Effector memory CD4-positive, alpha-beta T cell (primary cell): ENCODE data around the gene TMEM150A.
A peak's percentile ranks its signal among the peaks of the same experiment; 100 is the strongest.

Experiments used
- DNase-seq, 3 donors: peaks; one replicate each; pipeline ENCODE4 v3.0.0-alpha.2; 2020
- H3K27ac ChIP-seq: 2 replicates; pipeline ENCODE4 v1.7.0; 2013; ENCODE audit warnings: mild to moderate bottlenecking, low read length, moderate library complexity; ENCODE audit not compliant: insufficient read depth, poor library complexity, severe bottlenecking
- H3K27me3 ChIP-seq: replicated peaks from 2 replicates; pipeline ENCODE4 v1.7.0; 2013; ENCODE audit warnings: mild to moderate bottlenecking, low read length; ENCODE audit not compliant: insufficient read depth, control insufficient read depth, poor library complexity, severe bottlenecking
- H3K36me3 ChIP-seq: 2 replicates; pipeline ENCODE4 v1.7.0; 2013; ENCODE audit warnings: mild to moderate bottlenecking, low read length, moderate library complexity; ENCODE audit not compliant: control insufficient read depth, insufficient read depth
- H3K4me1 ChIP-seq: 2 replicates; pipeline ENCODE4 v1.7.0; 2013; ENCODE audit warnings: low read length, mild to moderate bottlenecking; ENCODE audit not compliant: control insufficient read depth, insufficient read depth, poor library complexity, severe bottlenecking
- H3K4me3 ChIP-seq: 2 replicates; pipeline ENCODE4 v1.7.0; 2013; ENCODE audit warnings: low read length, low read depth, mild to moderate bottlenecking; ENCODE audit not compliant: insufficient read depth, poor library complexity, severe bottlenecking
- H3K9me3 ChIP-seq: 2 replicates; pipeline ENCODE4 v1.7.0; 2013; ENCODE audit warnings: mild to moderate bottlenecking, low read length, moderate library complexity; ENCODE audit not compliant: control insufficient read depth
- total RNA-seq, 3 donors: gene quantifications; one replicate each; lab custom pipeline; 2026; lab: John Stamatoyannopoulos, UW

Gene TMEM150A
- total RNA-seq, result 5.5 to 8.3 (median 5.7) reads per million in 3 donors

GRCh38 chr2:85602476-85603234 lies at the start of gene TMEM150A:
TSS of gene TMEM150A (minus strand) at chr2:85602698. CDS start at chr2:85601948, 750 bp downstream.
- H3K9me3 ChIP-seq, result no peaks in the 10 kb centered on the region
- DNase-seq, result peak; percentile 75 to 77 (median 75)
- H3K4me3 ChIP-seq, result peak within 1 kb of the TSS; percentile 80
- peaks cover 13% of the 10 kb centered on the region for H3K4me1 ChIP-seq
- peak within 1 kb of the TSS; percentile 70 for H3K27ac ChIP-seq
- no peaks in the 10 kb centered on the region for H3K27me3 ChIP-seq
- H3K36me3 ChIP-seq, result peaks cover 19% of the 10 kb centered on the region

GRCh38 chr2:85652056-85652455 lies 49.6 kb upstream of the TMEM150A start:
- H3K27ac ChIP-seq, result no peak overlapping the region
- no peaks in the 10 kb centered on the region for H3K27me3 ChIP-seq
- H3K36me3 ChIP-seq, result peaks cover 28% of the 10 kb centered on the region
- no peak overlapping the region for H3K4me3 ChIP-seq
- no peaks in the 10 kb centered on the region for H3K4me1 ChIP-seq
- no peaks in the 10 kb centered on the region for H3K9me3 ChIP-seq
- DNase-seq, result no peak

GRCh38 chr2:85651097-85651496 lies 48.6 kb upstream of the TMEM150A start:
- H3K4me1 ChIP-seq, result no peaks in the 10 kb centered on the region
- H3K27me3 ChIP-seq, result no peaks in the 10 kb centered on the region
- no peak overlapping the region for H3K27ac ChIP-seq
- peaks cover 37% of the 10 kb centered on the region for H3K36me3 ChIP-seq
- no peak for DNase-seq
- H3K9me3 ChIP-seq, result no peaks in the 10 kb centered on the region
- H3K4me3 ChIP-seq, result no peak overlapping the region

- no peak for DNase-seq
- peaks cover 43% of the 10 kb centered on the region for H3K36me3 ChIP-seq
- H3K27ac ChIP-seq, result no peak overlapping the region
- H3K27me3 ChIP-seq, result no peaks in the 10 kb centered on the region
- H3K4me3 ChIP-seq, result no peak overlapping the region
- H3K9me3 ChIP-seq, result no peaks in the 10 kb centered on the region
- H3K4me1 ChIP-seq, result no peaks in the 10 kb centered on the region
These were observed 48.0 kb upstream of the TMEM150A start for GRCh38 chr2:85650456-85650855.

GRCh38 chr2:85649201-85650190 lies 47.0 kb upstream of the TMEM150A start:
- H3K27me3 ChIP-seq, result no peaks in the 10 kb centered on the region
- H3K9me3 ChIP-seq, result no peaks in the 10 kb centered on the region
- no peaks in the 10 kb centered on the region for H3K4me1 ChIP-seq
- H3K27ac ChIP-seq, result no peak overlapping the region
- peaks cover 53% of the 10 kb centered on the region for H3K36me3 ChIP-seq
- no peak for DNase-seq
- H3K4me3 ChIP-seq, result no peak overlapping the region

GRCh38 chr2:85648619-85649018 lies 46.1 kb upstream of the TMEM150A start:
- Histone ChIP-seq H3K4me3 (no peak overlapping the region), H3K9me3 (no peaks in the 10 kb centered on the region), H3K27ac (no peak overlapping the region), H3K36me3 (peaks cover 61% of the 10 kb centered on the region), H3K27me3 (no peaks in the 10 kb centered on the region), H3K4me1 (no peaks in the 10 kb centered on the region)
- DNase-seq, result no peak

GRCh38 chr2:85647823-85648526 lies 45.5 kb upstream of the TMEM150A start:
- no peaks in the 10 kb centered on the region for H3K27me3 ChIP-seq
- no peak for DNase-seq
- H3K27ac ChIP-seq, result no peak overlapping the region
- H3K4me3 ChIP-seq, result no peak overlapping the region
- H3K4me1 ChIP-seq, result no peaks in the 10 kb centered on the region
- H3K9me3 ChIP-seq, result no peaks in the 10 kb centered on the region
- peaks cover 62% of the 10 kb centered on the region for H3K36me3 ChIP-seq

- H3K4me1 ChIP-seq, result no peaks in the 10 kb centered on the region
- peaks cover 79% of the 10 kb centered on the region for H3K36me3 ChIP-seq
- no peak for DNase-seq
- no peak overlapping the region for H3K4me3 ChIP-seq
- H3K27ac ChIP-seq, result no peak overlapping the region
- H3K9me3 ChIP-seq, result no peaks in the 10 kb centered on the region
- H3K27me3 ChIP-seq, result no peaks in the 10 kb centered on the region
These were observed 43.7 kb upstream of the TMEM150A start for GRCh38 chr2:85646166-85646565.

- peaks cover 89% of the 10 kb centered on the region for H3K36me3 ChIP-seq
These were observed 42.4 kb upstream of the TMEM150A start for GRCh38 chr2:85644909-85645308.

More at GRCh38 chr2:85644909-85645308, 42.4 kb upstream of the TMEM150A start:
- Histone ChIP-seq H3K9me3 (no peaks in the 10 kb centered on the region), H3K4me3 (no peak overlapping the region), H3K4me1 (no peaks in the 10 kb centered on the region), H3K27ac (no peak overlapping the region), H3K27me3 (no peaks in the 10 kb centered on the region)
- DNase-seq, result no peak
